H1 (cell line): ENCODE measurements around the gene CHI3L1. TPM values are rescaled to one million over a fixed set of nuclear protein-coding genes. Genes with fewer than 3 reads are reported as not detected.

Experiments
- CTCF ChIA-PET: fragments of 300-600 bp; sonication (Branson Sonifier 250); formaldehyde crosslinking; loops from one replicate; lab custom pipeline; 2021; ENCODE audit not compliant: partially characterized antibody; lab: Charles Lee
- POLR2A ChIA-PET: fragments of 300-600 bp; sonication (Branson Sonifier 250); formaldehyde crosslinking; loops from one replicate; lab custom pipeline; 2021; ENCODE audit warnings: inconsistent platforms; ENCODE audit not compliant: partially characterized antibody; lab: Charles Lee
- DNase-seq, 2 experiments: peaks; one replicate each; pipeline versions ENCODE4 v3.0.0 to v3.0.0-alpha.2; 2010 to 2022; ENCODE audit warnings: low spot score in 2 of 2, low read depth in 1 of 2, mixed read lengths in 1 of 2
- FAIRE-seq: peaks from 2 replicates; lab custom pipeline; 2011; peaks lifted over from hg19 to GRCh38; lab: Jason Lieb, UNC
- H2AFZ ChIP-seq: 2 replicates; pipeline ENCODE4 v1.8.1; 2012; ENCODE audit warnings: low read length, inconsistent platforms
- H2AK5ac ChIP-seq: 2 replicates; pipeline ENCODE4 v1.6.1; 2013; ENCODE audit warnings: low read depth, low read length
- H2BK120ac ChIP-seq: replicated peaks from 2 replicates; pipeline ENCODE3; 2013; ENCODE audit warnings: low read depth, low read length, inconsistent platforms
- H2BK12ac ChIP-seq: 2 replicates; pipeline ENCODE4 v1.6.1; 2013; ENCODE audit warnings: low read depth, low read length
- H2BK15ac ChIP-seq: 2 replicates; pipeline ENCODE4 v1.6.1; 2013; ENCODE audit warnings: low read length
- H2BK20ac ChIP-seq: 2 replicates; pipeline ENCODE4 v1.6.1; 2013; ENCODE audit warnings: low read length
- H2BK5ac ChIP-seq: 2 replicates; pipeline ENCODE4 v1.6.1; 2013; ENCODE audit warnings: low read depth, low read length
- H3K14ac ChIP-seq: 2 replicates; pipeline ENCODE4 v1.6.1; 2013; ENCODE audit warnings: inconsistent platforms; ENCODE audit not compliant: insufficient read length
- H3K18ac ChIP-seq: 2 replicates; pipeline ENCODE4 v1.6.1; 2013; ENCODE audit warnings: low read length; ENCODE audit errors: extremely low read depth
- H3K23ac ChIP-seq: 2 replicates; pipeline ENCODE4 v1.6.1; 2013; ENCODE audit warnings: inconsistent platforms; ENCODE audit not compliant: insufficient read length
- H3K23me2 ChIP-seq: 2 replicates; pipeline ENCODE4 v1.6.1; 2013; ENCODE audit warnings: low read depth, low read length
- H3K27ac ChIP-seq: 2 replicates; pipeline ENCODE4 v1.6.1; 2011; ENCODE audit warnings: low read depth, low read length, inconsistent platforms
- H3K27me3 ChIP-seq, 4 experiments: replicated peaks in 1 of 4; 1 replicate in 1 of 4; 2 replicates in 3 of 4; pipeline versions ENCODE4 v1.6.1 to v1.8.1; 2011 to 2013; ENCODE audit warnings: low read length in 3 of 4, mild to moderate bottlenecking in 3 of 4, inconsistent platforms in 2 of 4, mixed read lengths in 2 of 4, moderate library complexity in 1 of 4; ENCODE audit not compliant: control insufficient read depth in 3 of 4, insufficient read depth in 3 of 4; ENCODE audit errors: extremely low read depth in 1 of 4
- H3K36me3 ChIP-seq, 4 experiments: 2 replicates each; pipeline versions ENCODE4 v1.6.1 to v1.8.1; 2011 to 2013; ENCODE audit warnings: mild to moderate bottlenecking in 4 of 4, low read length in 3 of 4, moderate library complexity in 2 of 4, control low read depth in 1 of 4, inconsistent platforms in 1 of 4; ENCODE audit not compliant: insufficient read depth in 4 of 4, control insufficient read depth in 2 of 4
- H3K4ac ChIP-seq: replicated peaks from 2 replicates; pipeline ENCODE3; 2013; ENCODE audit warnings: low read length, low read depth, mixed read lengths, inconsistent platforms; ENCODE audit not compliant: insufficient read length
- H3K4me1 ChIP-seq, 4 experiments: replicated peaks in 1 of 4; 1 replicate in 1 of 4; 2 replicates in 3 of 4; pipeline versions ENCODE4 v1.6.1 to v1.8.1; 2011 to 2013; ENCODE audit warnings: low read length in 3 of 4, inconsistent platforms in 2 of 4, mixed read lengths in 1 of 4; ENCODE audit not compliant: insufficient read depth in 4 of 4, control insufficient read depth in 3 of 4
- H3K4me2 ChIP-seq, 2 experiments: 2 replicates each; pipeline versions ENCODE4 v1.6.1 to v1.8.1; 2011 to 2013; ENCODE audit warnings: low read depth in 2 of 2, low read length in 2 of 2, control low read depth in 1 of 2, inconsistent platforms in 1 of 2, mild to moderate bottlenecking in 1 of 2; ENCODE audit not compliant: insufficient read depth in 1 of 2
- H3K4me3 ChIP-seq, 4 experiments: fragments of 200-600, 300-600 bp in 1 of 4; sonication (generic), shearing (Covaris generic), sonication (Bioruptor Twin) in 1 of 4; 2 replicates each; pipeline versions ENCODE4 v1.5.1 to v1.8.1; 2011 to 2016; ENCODE audit warnings: low read length in 4 of 4, low read depth in 3 of 4, control low read depth in 2 of 4, inconsistent platforms in 2 of 4, mild to moderate bottlenecking in 2 of 4, mixed read lengths in 1 of 4, moderate library complexity in 1 of 4; ENCODE audit not compliant: insufficient read depth in 2 of 4; ENCODE audit errors: extremely low read depth in 1 of 4
- H3K56ac ChIP-seq: replicated peaks from 2 replicates; pipeline ENCODE3; 2013; ENCODE audit warnings: low read depth, mild to moderate bottlenecking, mixed read lengths, low read length, inconsistent platforms; ENCODE audit not compliant: insufficient read length
- H3K79me1 ChIP-seq: 2 replicates; pipeline ENCODE4 v1.6.1; 2013; ENCODE audit warnings: low read depth, low read length, control low read depth
- H3K79me2 ChIP-seq, 2 experiments: 2 replicates each; pipeline versions ENCODE4 v1.6.1 to v1.8.1; 2012 to 2013; ENCODE audit warnings: low read length in 2 of 2, mild to moderate bottlenecking in 2 of 2, inconsistent platforms in 1 of 2; ENCODE audit not compliant: insufficient read depth in 2 of 2, control insufficient read depth in 1 of 2
- H3K9ac ChIP-seq, 4 experiments: replicated peaks in 1 of 4; 1 replicate in 1 of 4; 2 replicates in 3 of 4; pipeline versions ENCODE4 v1.6.1 to v1.8.1; 2011 to 2013; ENCODE audit warnings: low read depth in 3 of 4, low read length in 3 of 4, control low read depth in 2 of 4, mild to moderate bottlenecking in 2 of 4, moderate library complexity in 2 of 4, inconsistent platforms in 1 of 4; ENCODE audit errors: extremely low read depth in 1 of 4
- H3K9me3 ChIP-seq, 2 experiments: 2 replicates each; pipeline versions ENCODE4 v1.6.1 to v1.8.1; 2012 to 2013; ENCODE audit warnings: mild to moderate bottlenecking in 2 of 2, moderate library complexity in 2 of 2, control low read depth in 1 of 2, inconsistent platforms in 1 of 2, low read depth in 1 of 2, low read length in 1 of 2, mixed read lengths in 1 of 2; ENCODE audit not compliant: insufficient read depth in 2 of 2
- H4K20me1 ChIP-seq, 2 experiments: replicated peaks in 1 of 2; 2 replicates each; pipeline versions ENCODE3 to v1.8.1; 2011 to 2013; ENCODE audit warnings: inconsistent platforms in 2 of 2, low read length in 2 of 2, mild to moderate bottlenecking in 1 of 2; ENCODE audit not compliant: insufficient read depth in 2 of 2, control insufficient read depth in 1 of 2
- H4K5ac ChIP-seq: 2 replicates; pipeline ENCODE4 v1.6.1; 2013; ENCODE audit warnings: low read length, low read depth, mixed read lengths, inconsistent platforms; ENCODE audit not compliant: insufficient read length
- H4K8ac ChIP-seq: 2 replicates; pipeline ENCODE4 v1.8.0; 2013; ENCODE audit warnings: mild to moderate bottlenecking, moderate library complexity, low read length, inconsistent platforms; ENCODE audit not compliant: insufficient read depth; ENCODE audit errors: extremely low read depth
- H4K91ac ChIP-seq: replicated peaks from 2 replicates; pipeline ENCODE3; 2013; ENCODE audit warnings: low read length, mixed read lengths, inconsistent platforms; ENCODE audit not compliant: insufficient read length
- BRCA1 ChIP-seq: IDR thresholded peaks from 2 replicates; pipeline ENCODE4 v1.6.1; 2012; ENCODE audit warnings: low read depth, low read length, improper control_type of control experiment
- CHD1 ChIP-seq: IDR thresholded peaks from 2 replicates; pipeline ENCODE4 v1.6.1; 2012; ENCODE audit warnings: low read depth, low read length, improper control_type of control experiment
- GABPA ChIP-seq: IDR thresholded peaks from 2 replicates; pipeline ENCODE4 v1.6.1; 2011; ENCODE audit warnings: mild to moderate bottlenecking, low read length, moderate library complexity, borderline replicate concordance; ENCODE audit not compliant: insufficient read depth
- GTF2F1 ChIP-seq: IDR thresholded peaks from 2 replicates; pipeline ENCODE4 v1.6.1; 2012; ENCODE audit warnings: low read depth, low read length, improper control_type of control experiment, borderline replicate concordance
- HDAC6 ChIP-seq: IDR thresholded peaks from one replicate; pipeline ENCODE4 v1.7.1; 2012; ENCODE audit warnings: low read depth, mild to moderate bottlenecking, inconsistent platforms, low read length, moderate library complexity
- JUN ChIP-seq: IDR thresholded peaks from 2 replicates; pipeline ENCODE4 v1.6.1; 2011; ENCODE audit warnings: low read depth, mild to moderate bottlenecking, improper control_type of control experiment, low read length
- SIX5 ChIP-seq: IDR thresholded peaks from 2 replicates; pipeline ENCODE4 v1.6.1; 2011; ENCODE audit warnings: mild to moderate bottlenecking, low read depth, low read length
- WGBS, 2 experiments: shearing (Covaris generic) in 1 of 2; methylation state at CpG; one replicate each; pipeline versions ENCODE4 v1.1.6 to v1.1.7; 2013 to 2015; ENCODE audit warnings: low lambda C conversion rate in 2 of 2, mixed read lengths in 2 of 2, inconsistent platforms in 1 of 2, low coverage in 1 of 2, missing lambda C conversion rate in 1 of 2; ENCODE audit not compliant: insufficient replicate concordance in 2 of 2, insufficient coverage in 1 of 2, insufficient read length in 1 of 2; ENCODE audit errors: extremely low coverage in 1 of 2, missing lambda C conversion rate in 1 of 2; 5-methylcytosine and 5-hydroxymethylcytosine counted together
- polyA plus RNA-seq, 7 experiments: library from polyadenylated mRNA; depleted of rRNA in 3 of 7; stranded (reverse) in 5 of 7; unstranded in 2 of 7; fragments of >200 nt in 5 of 7; fragments of 200-250 nt in 2 of 7; gene quantifications; 1 replicate in 5 of 7; 2 replicates in 1 of 7; 4 replicates in 1 of 7; pipeline versions ENCODE4 v1.2.1 to v1.2.3, GENCODE V29; 2011 to 2013; ENCODE audit warnings: missing spikeins in 2 of 7, mixed read lengths in 2 of 7
- total RNA-seq: library from RNA; stranded (reverse); fragmentation: NEBNext Ultra II Directional; extraction: Animal tissue kit (Norgen Biotek cat#: 25700); gene quantifications from 2 replicates; pipeline ENCODE4 v1.2.1, GENCODE V29; 2021
- TF ChIP-seq, protein P1 (sequence below): IDR thresholded peaks from 2 replicates; pipeline ENCODE4 v1.6.1; 2012; ENCODE audit warnings: inconsistent platforms
- TF ChIP-seq, protein P2 (sequence below): IDR thresholded peaks from 2 replicates; pipeline ENCODE4 v1.6.1; 2012; ENCODE audit warnings: low read length, inconsistent platforms

Gene CHI3L1
- total and polyA plus RNA-seq, 2 of the 8 experiments (the other 6 are each of a cell fraction or from before 2014, with no cell fraction given) = 1.0 TPM; not detected in 1

DNA sequence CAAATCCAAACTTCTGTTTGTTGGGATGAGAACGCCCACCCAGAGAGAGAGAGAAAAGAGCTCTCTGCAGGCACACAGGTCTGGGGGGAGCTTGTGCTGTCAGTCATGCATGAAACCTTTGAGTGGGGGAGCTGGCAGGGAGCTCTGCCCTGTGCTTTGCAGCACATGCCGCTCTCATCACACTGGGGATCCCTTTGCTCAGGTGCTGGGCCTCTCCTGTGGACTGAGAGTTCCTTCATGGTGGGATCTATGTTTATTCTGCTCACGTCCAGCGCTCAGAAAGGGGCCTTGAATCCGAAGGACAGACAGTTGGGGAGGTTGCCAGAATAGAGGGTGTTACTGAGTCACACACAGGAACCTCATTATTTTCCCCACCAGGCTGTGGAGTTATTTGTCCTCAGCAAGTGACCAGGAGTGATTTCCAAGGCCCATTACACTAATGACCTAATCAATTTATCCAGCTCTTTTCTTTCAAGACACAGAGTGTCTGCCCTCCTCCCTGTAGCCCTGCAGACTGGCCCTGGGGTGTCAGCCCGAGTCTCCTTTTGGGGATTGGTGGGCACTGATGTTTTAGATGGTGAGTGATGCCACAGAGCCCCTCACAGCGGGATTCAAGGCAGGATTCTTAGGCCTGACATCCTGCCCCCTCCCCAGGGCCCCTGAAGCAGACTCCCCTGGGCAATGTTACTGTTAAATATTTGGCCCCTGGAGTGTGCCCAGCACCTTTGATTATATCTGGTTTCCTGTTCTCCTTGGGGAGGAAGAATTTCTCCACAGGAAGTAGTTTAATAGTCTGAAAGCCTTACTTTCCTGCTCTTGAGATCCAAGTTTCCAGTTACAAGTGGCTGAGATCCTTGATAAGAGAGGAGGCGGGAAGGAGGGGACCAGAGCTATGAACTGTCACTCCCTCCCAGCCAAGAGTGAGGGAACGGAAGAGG, 33.2 kb downstream of the CHI3L1 start:
- FAIRE-seq (no peak), DNase-seq (no peak)
- Histone ChIP-seq H3K9ac (no peak overlapping the region), H3K4me2 (no peak overlapping the region; a peak in 1 of 4 replicates), H3K79me2 (no peaks in the 10 kb centered on the region), H2BK5ac (0 out of 2 replicates have a peak overlapping the region, but pooled peaks have one; percentile 27), H3K79me1 (no peaks in the 10 kb centered on the region), H3K4ac (no peak overlapping the region), H2BK15ac (0 out of 2 replicates have a peak overlapping the region, but pooled peaks have one; percentile 0), H3K23me2 (no peaks in the 10 kb centered on the region), H4K20me1 (no peaks in the 10 kb centered on the region), H3K36me3 (no peaks in the 10 kb centered on the region), H2AFZ (no peak overlapping the region), H3K27me3 (no peaks in the 10 kb centered on the region; a peak in 1 of 7 replicates), H3K56ac (no peak overlapping the region), H3K14ac (no peak overlapping the region), H3K9me3 (no peaks in the 10 kb centered on the region; a peak in 1 of 4 replicates), H2BK20ac (peak overlapping the region; percentile 88; the same call in 1 of the 2 replicates), H4K5ac (no peak overlapping the region), H4K91ac (no peak overlapping the region), H3K18ac (peak overlapping the region; percentile 39; the same call in 1 of the 2 replicates), H3K4me1 (peaks cover 7 to 39% (median 18%) of the 10 kb centered on the region in 4 experiments), H4K8ac (no peak overlapping the region), H2AK5ac (peak overlapping the region; percentile 40; the same call in 1 of the 2 replicates), H3K4me3 (no peak overlapping the region), H2BK12ac (peak overlapping the region; percentile 55), H3K27ac (no peak overlapping the region), H3K23ac (no peak overlapping the region), H2BK120ac (no peak overlapping the region)
- ChIA-PET CTCF (interaction anchor here (0.5 to 49.1 kb wide), 14 partner anchors 9 to 279 kb away, joined by 3 to 1071 read pairs (median 7); partner anchors contain the start of genes ADORA1, MYBPH, MYOG and PPFIA4), POLR2A (interaction anchor here (0.7 kb wide), 1 partner anchor 34 kb away, joined by 3 read pairs; no protein-coding TSS in a partner anchor)
- WGBS, 2 experiments = 74% methylated on average over 9 of the region's 9 CpGs; no CpG with 5 or more reads in 1 of the 2 experiments
- TF ChIP-seq CHD1 (no peak), GTF2F1 (no peak), HDAC6 (no peak), BRCA1 (no peak), SIX5 (no peak), JUN (no peak), GABPA (no peak)
- TF ChIP-seq, protein P1, sequence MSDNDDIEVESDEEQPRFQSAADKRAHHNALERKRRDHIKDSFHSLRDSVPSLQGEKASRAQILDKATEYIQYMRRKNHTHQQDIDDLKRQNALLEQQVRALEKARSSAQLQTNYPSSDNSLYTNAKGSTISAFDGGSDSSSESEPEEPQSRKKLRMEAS = no peak
- TF ChIP-seq, protein P2, sequence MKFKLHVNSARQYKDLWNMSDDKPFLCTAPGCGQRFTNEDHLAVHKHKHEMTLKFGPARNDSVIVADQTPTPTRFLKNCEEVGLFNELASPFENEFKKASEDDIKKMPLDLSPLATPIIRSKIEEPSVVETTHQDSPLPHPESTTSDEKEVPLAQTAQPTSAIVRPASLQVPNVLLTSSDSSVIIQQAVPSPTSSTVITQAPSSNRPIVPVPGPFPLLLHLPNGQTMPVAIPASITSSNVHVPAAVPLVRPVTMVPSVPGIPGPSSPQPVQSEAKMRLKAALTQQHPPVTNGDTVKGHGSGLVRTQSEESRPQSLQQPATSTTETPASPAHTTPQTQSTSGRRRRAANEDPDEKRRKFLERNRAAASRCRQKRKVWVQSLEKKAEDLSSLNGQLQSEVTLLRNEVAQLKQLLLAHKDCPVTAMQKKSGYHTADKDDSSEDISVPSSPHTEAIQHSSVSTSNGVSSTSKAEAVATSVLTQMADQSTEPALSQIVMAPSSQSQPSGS = no peak
